GM12892 (cell line): Measurements from ENCODE around the gene IL22RA1.

Experiments used
- POLR2A ChIP-seq: IDR thresholded peaks from 2 replicates; pipeline ENCODE4 v1.6.1; 2011; ENCODE audit warnings: low read depth, low read length, control low read depth
- POLR2AphosphoS5 ChIP-seq: IDR thresholded peaks from 2 replicates; pipeline ENCODE4 v1.6.1; 2011; ENCODE audit warnings: low read depth, low read length, control low read depth
- TAF1 ChIP-seq: IDR thresholded peaks from 2 replicates; pipeline ENCODE4 v1.6.1; 2011; ENCODE audit warnings: low read depth, mild to moderate bottlenecking, control low read depth, low read length, borderline replicate concordance

GRCh38 chr1:24159366-24159765 lies 16.4 kb upstream of the IL22RA1 start:
- TF ChIP-seq POLR2A (no peak), POLR2AphosphoS5 (no peak), TAF1 (no peak)
